GM21515 (cell line): ENCODE measurements around the gene SLC7A6.
"Not testable (repeated sequence)": the region's sequence is repeated elsewhere in the genome, so short reads cannot be mapped to it uniquely, and the experiment has no call there.

Experiments used
- ATAC-seq: cut with Tn5 transposase; IDR thresholded peaks from one replicate; pipeline ENCODE4 v1.9.1; 2021; ENCODE audit not compliant: unreplicated experiment

Gene SLC7A6

GRCh38 chr16:68281368-68282063 lies 17.2 kb downstream of the SLC7A6 start:
- ATAC-seq: no peak

- ATAC-seq: no peak
Measured at GRCh38 chr16:68282064-68282452, 17.7 kb downstream of the SLC7A6 start.

- ATAC-seq: no peak
Measured at GRCh38 chr16:68283346-68283745, 19.0 kb downstream of the SLC7A6 start.

GRCh38 chr16:68283801-68284598 lies 19.7 kb downstream of the SLC7A6 start:
- ATAC-seq: peak; percentile 35

- ATAC-seq: peak; percentile 43
Measured at GRCh38 chr16:68284847-68285246, 20.5 kb downstream of the SLC7A6 start.

GRCh38 chr16:68285683-68286082 lies 21.4 kb downstream of the SLC7A6 start:
- ATAC-seq: no peak

- ATAC-seq: no peak
Measured at GRCh38 chr16:68286153-68287074, 22.1 kb downstream of the SLC7A6 start.

- no peak for ATAC-seq
Measured at GRCh38 chr16:68287276-68288251, 23.2 kb downstream of the SLC7A6 start.

- ATAC-seq: no peak
Measured at GRCh38 chr16:68288252-68288650, 23.9 kb downstream of the SLC7A6 start.

- not testable (repeated sequence) for ATAC-seq
Measured at GRCh38 chr16:68288796-68289195, 24.5 kb downstream of the SLC7A6 start.

GRCh38 chr16:68289202-68289601 lies 24.9 kb downstream of the SLC7A6 start:
- no peak for ATAC-seq

- ATAC-seq: peak; percentile 68
Measured at GRCh38 chr16:68289621-68290329, 25.4 kb downstream of the SLC7A6 start.

- ATAC-seq: no peak
Measured at GRCh38 chr16:68290450-68290849, 26.1 kb downstream of the SLC7A6 start.

- no peak for ATAC-seq
Measured at GRCh38 chr16:68291227-68291626, 26.9 kb downstream of the SLC7A6 start.

- no peak for ATAC-seq
Measured at GRCh38 chr16:68292425-68292824, 28.1 kb downstream of the SLC7A6 start.

- ATAC-seq: no peak
Measured at GRCh38 chr16:68296291-68296690, 32.0 kb downstream of the SLC7A6 start.

- ATAC-seq: no peak
Measured at GRCh38 chr16:68296693-68297092, 32.4 kb downstream of the SLC7A6 start.

- no peak for ATAC-seq
Measured at GRCh38 chr16:68297908-68298307, 33.6 kb downstream of the SLC7A6 start.

- no peak for ATAC-seq
Measured at GRCh38 chr16:68298312-68298711, 34.0 kb downstream of the SLC7A6 start.
